ENCODE data around the gene ADGRB2.

ADGRB2 gene

DNA sequence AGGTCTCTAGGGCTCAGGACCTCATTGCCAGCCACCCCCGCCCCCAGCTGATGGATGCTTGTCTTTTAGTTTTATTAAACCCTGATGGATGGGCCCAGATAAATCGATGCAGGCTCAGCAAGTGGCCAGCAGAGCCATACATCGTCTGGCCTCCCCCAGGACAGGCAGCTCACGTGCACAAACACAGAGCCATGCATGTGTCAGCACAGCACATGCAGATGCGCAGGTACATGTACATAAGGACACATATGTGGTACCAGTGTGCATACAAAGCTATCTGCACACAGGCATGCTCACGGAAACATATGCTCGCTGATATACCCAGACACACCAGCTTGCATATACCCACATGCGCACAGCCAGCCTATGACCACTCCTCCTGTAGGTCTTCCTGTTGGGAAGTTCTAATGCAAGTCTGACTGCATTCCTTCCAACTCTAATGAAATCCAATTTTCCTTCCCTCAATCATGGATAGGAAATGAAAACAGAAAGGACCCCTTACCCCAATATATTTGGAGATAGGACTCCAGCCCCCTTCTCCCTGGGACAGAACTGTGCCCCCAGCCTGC, 61.2 kb downstream of the ADGRB2 start:
- Histone ChIP-seq H3K9me3 (ENCODE audit: insufficient read depth, low read length) (no peaks in the 10 kb centered on the region), H3K4me3 (ENCODE audit: insufficient read length, low read depth) (no peak overlapping the region), H3K9ac (ENCODE audit: insufficient read length, low read depth) (no peak overlapping the region), H3K27me3 (ENCODE audit: insufficient read depth, insufficient read length) (no peaks in the 10 kb centered on the region), H3K36me3 (ENCODE audit: insufficient read depth, insufficient read length, low read length) (no peaks in the 10 kb centered on the region), H3K4me1 (ENCODE audit: insufficient read depth, insufficient read length) (peaks cover 42% of the 10 kb centered on the region)
- TF ChIP-seq SUZ12 (IDR thresholded peaks at IDR 0.05; ENCODE audit: extremely low read depth, insufficient read depth, insufficient read length) (no peak), YY1 (IDR thresholded peaks at IDR 0.05; ENCODE audit: insufficient read depth, insufficient read length) (no peak), ZNF274 (IDR thresholded peaks at IDR 0.05; ENCODE audit: low read depth, low read length) (no peak)
- DNase-seq (ENCODE audit: low read depth, low spot score), result no peak

DNA sequence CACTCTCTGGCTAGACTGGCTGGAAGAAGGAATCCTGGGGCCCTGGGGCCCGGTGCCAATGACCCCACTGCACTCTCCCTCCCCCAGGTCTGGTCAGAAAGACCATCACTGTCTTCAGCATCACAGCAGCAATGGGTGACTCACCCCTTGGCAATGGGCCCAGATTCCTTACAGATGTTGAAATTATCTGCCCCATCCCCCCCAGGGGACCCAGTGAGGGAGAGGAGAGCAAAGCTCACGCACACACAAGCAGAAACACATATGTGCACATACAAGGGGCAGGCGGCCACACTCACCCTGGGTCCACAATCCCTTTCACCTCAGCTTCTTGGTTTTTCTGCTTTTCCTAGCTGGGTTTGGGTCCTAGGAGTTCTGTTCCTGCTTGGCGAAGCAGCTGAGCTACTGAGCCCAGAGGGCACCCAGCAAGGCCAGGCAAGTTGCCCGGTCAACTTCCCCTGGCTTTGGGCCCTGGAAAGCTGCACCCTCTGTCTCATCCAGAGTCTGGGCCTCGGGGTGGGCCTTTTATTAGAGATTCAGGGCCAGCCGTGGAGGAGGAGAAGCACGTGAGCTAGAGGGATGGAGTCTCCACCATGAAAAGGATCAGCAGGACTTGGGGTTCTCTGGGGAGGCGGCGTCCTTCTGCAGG, 62.9 kb downstream of the ADGRB2 start:
- TF ChIP-seq SUZ12 (IDR thresholded peaks at IDR 0.05; ENCODE audit: extremely low read depth, insufficient read depth, insufficient read length), result no peak
- no peak for TF ChIP-seq YY1 (IDR thresholded peaks at IDR 0.05; ENCODE audit: insufficient read depth, insufficient read length)
- TF ChIP-seq ZNF274 (IDR thresholded peaks at IDR 0.05; ENCODE audit: low read depth, low read length), result no peak
- Histone ChIP-seq H3K9me3 (ENCODE audit: insufficient read depth, low read length) (no peaks in the 10 kb centered on the region), H3K4me1 (ENCODE audit: insufficient read depth, insufficient read length) (peaks cover 49% of the 10 kb centered on the region), H3K27me3 (ENCODE audit: insufficient read depth, insufficient read length) (no peaks in the 10 kb centered on the region), H3K36me3 (ENCODE audit: insufficient read depth, insufficient read length, low read length) (no peaks in the 10 kb centered on the region), H3K9ac (ENCODE audit: insufficient read length, low read depth) (no peak overlapping the region), H3K4me3 (ENCODE audit: insufficient read length, low read depth) (no peak overlapping the region)
- DNase-seq (ENCODE audit: low read depth, low spot score), result peak; percentile 55

DNA sequence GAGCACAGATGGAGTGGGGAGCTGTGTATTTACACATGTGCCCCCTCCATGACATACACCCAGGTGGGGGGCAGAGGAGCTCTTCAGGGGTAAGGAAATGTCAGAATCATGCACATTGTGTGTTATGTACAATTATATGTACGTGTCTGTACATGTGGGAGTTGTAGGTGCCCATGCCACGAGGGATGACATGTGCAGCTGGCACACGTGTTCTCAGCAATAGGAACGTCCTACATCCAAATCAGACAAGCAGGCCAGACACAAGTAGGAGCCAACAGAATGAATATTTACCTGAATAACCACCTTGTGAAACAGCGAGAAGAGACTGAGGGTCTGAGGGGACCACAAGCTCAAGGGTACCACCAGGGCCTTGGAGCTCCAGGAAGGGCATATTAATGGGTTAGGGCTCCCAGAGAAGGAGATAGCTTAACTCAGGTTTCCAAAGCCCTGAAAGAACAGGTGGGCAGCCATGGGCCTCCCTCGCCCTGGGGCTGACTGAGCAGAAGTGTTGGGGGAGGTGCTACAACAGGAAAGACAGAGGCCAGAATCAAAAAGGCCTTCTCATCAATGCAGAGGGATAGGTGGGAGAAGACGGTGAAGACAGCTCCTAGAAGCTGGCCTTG, 63.6 kb downstream of the ADGRB2 start:
- no peak for TF ChIP-seq SUZ12 (IDR thresholded peaks at IDR 0.05; ENCODE audit: extremely low read depth, insufficient read depth, insufficient read length)
- TF ChIP-seq ZNF274 (IDR thresholded peaks at IDR 0.05; ENCODE audit: low read depth, low read length), result no peak
- Histone ChIP-seq H3K27me3 (ENCODE audit: insufficient read depth, insufficient read length) (no peaks in the 10 kb centered on the region), H3K4me3 (ENCODE audit: insufficient read length, low read depth) (no peak overlapping the region), H3K9ac (ENCODE audit: insufficient read length, low read depth) (no peak overlapping the region), H3K36me3 (ENCODE audit: insufficient read depth, insufficient read length, low read length) (no peaks in the 10 kb centered on the region), H3K9me3 (ENCODE audit: insufficient read depth, low read length) (no peaks in the 10 kb centered on the region), H3K4me1 (ENCODE audit: insufficient read depth, insufficient read length) (peaks cover 49% of the 10 kb centered on the region)
- no peak for DNase-seq (ENCODE audit: low read depth, low spot score)

DNA sequence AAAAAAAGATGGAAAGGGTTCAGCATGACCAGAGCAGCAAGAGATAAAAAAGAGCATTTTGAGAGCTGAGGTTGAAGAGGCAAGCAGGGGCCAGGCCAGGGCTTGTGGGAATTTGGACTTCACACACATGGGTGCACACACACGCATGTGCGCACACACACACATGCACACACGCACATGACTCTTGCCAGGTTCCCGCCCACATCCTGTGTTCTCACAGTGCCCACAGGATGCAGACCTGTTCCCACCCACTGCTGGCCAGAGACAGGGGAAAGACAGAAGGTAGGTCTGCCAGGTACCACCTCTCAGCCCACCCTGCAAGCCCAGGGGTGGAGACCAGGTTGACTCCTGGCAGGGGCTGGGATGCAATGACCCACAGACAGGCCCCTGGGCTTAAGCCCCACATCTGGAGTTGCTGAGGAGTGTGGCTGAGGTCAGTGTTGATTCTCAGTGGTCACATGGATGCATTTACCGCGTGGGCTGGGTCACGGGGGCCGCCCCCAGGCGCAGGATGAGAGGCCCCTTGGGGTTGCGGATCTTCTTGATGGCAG, 64.7 kb downstream of the ADGRB2 start:
- Histone ChIP-seq H3K9me3 (ENCODE audit: insufficient read depth, low read length) (no peaks in the 10 kb centered on the region), H3K36me3 (ENCODE audit: insufficient read depth, insufficient read length, low read length) (no peaks in the 10 kb centered on the region), H3K9ac (ENCODE audit: insufficient read length, low read depth) (no peak overlapping the region), H3K4me3 (ENCODE audit: insufficient read length, low read depth) (no peak overlapping the region), H3K4me1 (ENCODE audit: insufficient read depth, insufficient read length) (peaks cover 42% of the 10 kb centered on the region), H3K27me3 (ENCODE audit: insufficient read depth, insufficient read length) (no peaks in the 10 kb centered on the region)
- TF ChIP-seq YY1 (IDR thresholded peaks at IDR 0.05; ENCODE audit: insufficient read depth, insufficient read length) (no peak), ZNF274 (IDR thresholded peaks at IDR 0.05; ENCODE audit: low read depth, low read length) (no peak), SUZ12 (IDR thresholded peaks at IDR 0.05; ENCODE audit: extremely low read depth, insufficient read depth, insufficient read length) (no peak)
- no peak for DNase-seq (ENCODE audit: low read depth, low spot score)

DNA sequence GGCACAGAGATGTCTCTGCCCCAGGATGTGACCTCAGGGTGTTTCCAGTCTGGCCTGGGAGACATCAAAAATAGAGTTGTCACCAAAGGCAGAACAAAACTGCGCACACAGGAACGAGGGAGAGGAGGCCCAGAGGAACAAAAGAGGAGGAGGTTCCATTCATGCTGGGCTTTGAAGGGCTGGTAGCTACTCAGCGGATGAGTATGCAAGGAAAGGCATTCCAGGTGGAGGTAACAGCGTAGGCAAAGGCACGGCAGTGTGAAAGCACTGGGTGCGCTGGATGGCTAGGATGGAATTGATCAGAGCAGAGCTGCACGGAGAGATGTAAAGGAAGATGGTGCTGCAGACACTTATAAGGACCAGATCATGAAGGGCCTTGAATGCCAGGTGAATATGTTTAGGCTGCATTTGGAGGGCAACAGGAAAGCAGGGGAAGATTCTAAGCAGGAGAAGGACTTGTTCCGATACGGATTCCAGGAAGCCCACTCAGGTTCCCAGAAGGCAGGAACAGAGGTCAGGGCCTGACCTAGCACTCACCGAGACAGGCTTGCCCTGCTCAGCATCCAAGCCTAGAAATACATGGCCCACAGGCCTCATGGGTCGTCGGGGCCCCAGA, 66.7 kb downstream of the ADGRB2 start:
- Histone ChIP-seq H3K4me3 (ENCODE audit: insufficient read length, low read depth) (no peak overlapping the region), H3K9me3 (ENCODE audit: insufficient read depth, low read length) (no peaks in the 10 kb centered on the region), H3K27me3 (ENCODE audit: insufficient read depth, insufficient read length) (no peaks in the 10 kb centered on the region), H3K9ac (ENCODE audit: insufficient read length, low read depth) (peak overlapping the region; percentile 17), H3K4me1 (ENCODE audit: insufficient read depth, insufficient read length) (peaks cover 35% of the 10 kb centered on the region), H3K36me3 (ENCODE audit: insufficient read depth, insufficient read length, low read length) (no peaks in the 10 kb centered on the region)
- no peak for DNase-seq (ENCODE audit: low read depth, low spot score)
- TF ChIP-seq SUZ12 (IDR thresholded peaks at IDR 0.05; ENCODE audit: extremely low read depth, insufficient read depth, insufficient read length), result no peak
- no peak for TF ChIP-seq ZNF274 (IDR thresholded peaks at IDR 0.05; ENCODE audit: low read depth, low read length)
- TF ChIP-seq YY1 (IDR thresholded peaks at IDR 0.05; ENCODE audit: insufficient read depth, insufficient read length), result no peak

DNA sequence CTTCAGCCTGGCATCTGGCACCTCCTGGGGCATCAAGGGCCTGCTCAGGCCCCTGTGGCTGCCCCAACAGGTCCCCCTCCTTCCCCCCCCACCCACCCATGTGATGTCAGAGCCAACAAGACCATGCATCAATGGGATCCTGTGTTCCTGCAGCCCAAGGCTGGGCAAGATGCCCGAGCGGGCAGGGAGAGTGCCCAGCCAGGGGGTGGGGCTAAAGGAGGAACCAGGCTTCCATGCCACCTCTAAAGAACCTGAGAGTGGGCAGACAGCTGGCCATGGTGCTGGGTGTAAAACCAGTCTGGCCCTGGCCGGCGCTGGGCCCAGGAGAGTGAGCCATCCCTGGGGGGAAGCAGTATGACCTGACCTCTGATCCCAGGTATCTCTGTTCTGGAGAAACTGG, 67.9 kb downstream of the ADGRB2 start:
- TF ChIP-seq ZNF274 (IDR thresholded peaks at IDR 0.05; ENCODE audit: low read depth, low read length), result no peak
- TF ChIP-seq YY1 (IDR thresholded peaks at IDR 0.05; ENCODE audit: insufficient read depth, insufficient read length), result no peak
- no peak for TF ChIP-seq SUZ12 (IDR thresholded peaks at IDR 0.05; ENCODE audit: extremely low read depth, insufficient read depth, insufficient read length)
- Histone ChIP-seq H3K27me3 (ENCODE audit: insufficient read depth, insufficient read length) (no peaks in the 10 kb centered on the region), H3K36me3 (ENCODE audit: insufficient read depth, insufficient read length, low read length) (no peaks in the 10 kb centered on the region), H3K4me3 (ENCODE audit: insufficient read length, low read depth) (no peak overlapping the region), H3K4me1 (ENCODE audit: insufficient read depth, insufficient read length) (peaks cover 38% of the 10 kb centered on the region), H3K9me3 (ENCODE audit: insufficient read depth, low read length) (no peaks in the 10 kb centered on the region), H3K9ac (ENCODE audit: insufficient read length, low read depth) (peak overlapping the region; percentile 8)
- DNase-seq (ENCODE audit: low read depth, low spot score), result no peak

DNA sequence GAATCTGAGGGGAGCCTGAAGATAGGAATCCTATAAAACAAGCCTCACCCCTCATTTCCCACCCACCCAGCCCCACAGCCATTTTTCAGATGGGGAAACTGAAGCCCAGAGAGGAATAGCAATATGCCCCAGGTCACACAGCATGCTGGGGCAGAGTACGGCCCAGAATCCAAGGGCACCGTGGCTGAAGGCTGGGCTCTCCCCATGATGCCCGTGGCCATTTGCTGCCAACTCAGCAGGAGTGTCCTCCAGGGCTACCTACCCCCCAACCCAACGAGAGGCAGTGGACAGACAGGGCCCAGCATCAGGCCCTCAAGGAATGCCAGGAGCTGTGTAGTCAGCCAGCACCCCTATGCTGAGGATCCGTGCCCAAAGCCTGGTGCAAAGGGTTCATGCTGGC, 68.8 kb downstream of the ADGRB2 start:
- no peak for DNase-seq (ENCODE audit: low read depth, low spot score)
- peaks cover 35% of the 10 kb centered on the region for H3K4me1 ChIP-seq (ENCODE audit: insufficient read depth, insufficient read length)
- TF ChIP-seq SUZ12 (IDR thresholded peaks at IDR 0.05; ENCODE audit: extremely low read depth, insufficient read depth, insufficient read length) (no peak), YY1 (IDR thresholded peaks at IDR 0.05; ENCODE audit: insufficient read depth, insufficient read length) (no peak), ZNF274 (IDR thresholded peaks at IDR 0.05; ENCODE audit: low read depth, low read length) (no peak)
- no peak overlapping the region for H3K4me3 ChIP-seq (ENCODE audit: insufficient read length, low read depth)
- no peaks in the 10 kb centered on the region for H3K36me3 ChIP-seq (ENCODE audit: insufficient read depth, insufficient read length, low read length)
- no peaks in the 10 kb centered on the region for H3K9me3 ChIP-seq (ENCODE audit: insufficient read depth, low read length)
- H3K27me3 ChIP-seq (ENCODE audit: insufficient read depth, insufficient read length), result no peaks in the 10 kb centered on the region
- H3K9ac ChIP-seq (ENCODE audit: insufficient read length, low read depth), result no peak overlapping the region
